Measurements from ENCODE around the gene CNOT8.

DNA sequence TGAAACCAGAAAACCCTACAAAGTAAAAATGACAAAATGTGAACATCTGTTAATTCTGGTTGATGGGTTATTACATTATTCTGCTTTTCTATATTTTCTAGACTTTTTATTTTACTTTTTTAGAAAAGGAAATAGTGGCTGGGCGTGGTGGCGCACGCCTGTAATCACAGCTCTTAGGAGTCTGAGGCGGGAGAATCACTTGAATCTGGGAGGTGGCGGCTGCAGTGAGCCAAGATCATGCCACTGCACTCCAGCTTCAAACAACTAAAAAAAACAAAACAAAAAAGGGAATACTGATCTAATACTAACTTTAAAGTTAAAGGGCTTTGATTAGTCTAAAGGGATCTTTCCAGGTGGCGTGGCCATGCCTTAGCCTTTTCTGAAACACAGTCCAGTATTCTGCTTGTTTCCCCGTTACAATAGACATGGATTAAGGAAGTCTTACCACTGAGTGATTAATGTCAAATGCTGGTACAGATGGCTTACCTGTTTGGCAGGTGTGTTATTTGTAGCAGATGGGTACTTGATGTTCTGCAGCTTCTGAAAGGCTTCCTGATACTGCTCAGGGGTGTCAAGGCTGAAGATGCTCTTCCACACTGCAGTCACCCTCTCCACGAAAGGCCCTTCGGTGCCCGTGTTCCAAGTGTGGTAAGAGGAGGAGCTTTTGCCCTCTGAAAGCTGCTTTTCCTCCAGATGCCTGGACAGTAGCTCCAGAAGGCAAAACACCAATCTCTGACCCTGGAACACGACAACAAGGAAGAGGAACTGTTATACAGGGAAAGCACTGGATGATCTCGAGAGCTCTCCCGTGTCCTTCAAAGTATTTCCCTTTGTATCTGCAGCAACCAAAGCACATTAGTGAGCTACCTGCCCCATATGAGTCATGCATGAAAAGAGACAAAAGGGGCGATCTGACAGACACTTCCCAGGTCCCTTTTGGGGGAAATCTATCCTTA, 37.5 kb downstream of the CNOT8 start:
- TF ChIP-seq, protein P1, sequence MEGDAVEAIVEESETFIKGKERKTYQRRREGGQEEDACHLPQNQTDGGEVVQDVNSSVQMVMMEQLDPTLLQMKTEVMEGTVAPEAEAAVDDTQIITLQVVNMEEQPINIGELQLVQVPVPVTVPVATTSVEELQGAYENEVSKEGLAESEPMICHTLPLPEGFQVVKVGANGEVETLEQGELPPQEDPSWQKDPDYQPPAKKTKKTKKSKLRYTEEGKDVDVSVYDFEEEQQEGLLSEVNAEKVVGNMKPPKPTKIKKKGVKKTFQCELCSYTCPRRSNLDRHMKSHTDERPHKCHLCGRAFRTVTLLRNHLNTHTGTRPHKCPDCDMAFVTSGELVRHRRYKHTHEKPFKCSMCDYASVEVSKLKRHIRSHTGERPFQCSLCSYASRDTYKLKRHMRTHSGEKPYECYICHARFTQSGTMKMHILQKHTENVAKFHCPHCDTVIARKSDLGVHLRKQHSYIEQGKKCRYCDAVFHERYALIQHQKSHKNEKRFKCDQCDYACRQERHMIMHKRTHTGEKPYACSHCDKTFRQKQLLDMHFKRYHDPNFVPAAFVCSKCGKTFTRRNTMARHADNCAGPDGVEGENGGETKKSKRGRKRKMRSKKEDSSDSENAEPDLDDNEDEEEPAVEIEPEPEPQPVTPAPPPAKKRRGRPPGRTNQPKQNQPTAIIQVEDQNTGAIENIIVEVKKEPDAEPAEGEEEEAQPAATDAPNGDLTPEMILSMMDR (IDR thresholded peaks at IDR 0.05 in 4 of 5, conservative IDR thresholded peaks at IDR 0.05 in 1 of 5) = no peak
- TF ChIP-seq POLR2A (IDR thresholded peaks at IDR 0.05) = no peak
